ENCODE measurements around the gene KCNG2. TPM values are rescaled to one million over a fixed set of nuclear protein-coding genes. Genes with fewer than 3 reads are reported as not detected.

KCNG2 gene
- total and polyA plus RNA-seq, 2 of the 13 experiments (the other 11 are each of a cell fraction or from before 2014, with no cell fraction given) = not detected

DNA sequence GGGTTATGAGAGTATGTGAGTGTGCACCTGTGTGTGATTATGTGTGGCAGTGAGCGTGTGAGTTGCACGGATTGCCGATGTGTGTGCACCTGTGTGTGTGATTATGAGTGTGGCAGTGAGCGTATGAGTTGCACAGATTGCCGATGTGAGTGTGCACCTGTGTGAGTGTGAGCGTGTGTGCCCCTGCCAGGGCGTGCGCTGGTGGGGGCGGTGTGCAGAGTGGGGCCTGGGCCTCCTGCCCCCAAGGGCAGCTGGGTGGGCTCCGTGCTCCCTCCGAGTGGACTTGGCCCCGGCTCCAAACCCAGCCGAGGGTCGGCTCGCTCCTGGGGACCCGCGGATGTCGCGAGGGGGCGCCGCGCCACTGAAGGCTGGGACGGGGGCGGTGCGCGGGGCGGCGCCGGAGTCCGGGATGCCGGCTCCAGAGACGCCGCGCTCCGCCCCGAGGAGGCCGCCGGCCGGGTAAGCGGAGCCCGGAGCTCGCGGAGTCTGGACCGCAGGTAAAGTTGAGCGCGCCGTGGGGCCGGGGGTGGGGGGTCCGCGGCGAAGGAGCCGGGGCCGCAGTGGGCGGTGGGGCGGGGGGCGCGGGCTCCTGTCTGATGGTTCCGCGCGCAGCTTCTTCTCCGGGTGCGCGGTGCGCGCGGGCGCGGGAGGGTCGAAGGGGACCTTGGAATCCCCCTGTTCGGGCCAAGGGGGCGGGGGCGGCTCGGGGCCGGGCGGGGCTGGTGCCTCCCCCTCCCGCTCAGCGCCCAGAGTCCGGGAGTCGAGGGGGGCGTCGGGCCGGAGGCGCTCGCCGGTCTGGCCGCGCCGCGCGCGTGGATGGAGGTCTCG lies at the start of gene KCNG2 (continued):
- TF ChIP-seq, protein P1, sequence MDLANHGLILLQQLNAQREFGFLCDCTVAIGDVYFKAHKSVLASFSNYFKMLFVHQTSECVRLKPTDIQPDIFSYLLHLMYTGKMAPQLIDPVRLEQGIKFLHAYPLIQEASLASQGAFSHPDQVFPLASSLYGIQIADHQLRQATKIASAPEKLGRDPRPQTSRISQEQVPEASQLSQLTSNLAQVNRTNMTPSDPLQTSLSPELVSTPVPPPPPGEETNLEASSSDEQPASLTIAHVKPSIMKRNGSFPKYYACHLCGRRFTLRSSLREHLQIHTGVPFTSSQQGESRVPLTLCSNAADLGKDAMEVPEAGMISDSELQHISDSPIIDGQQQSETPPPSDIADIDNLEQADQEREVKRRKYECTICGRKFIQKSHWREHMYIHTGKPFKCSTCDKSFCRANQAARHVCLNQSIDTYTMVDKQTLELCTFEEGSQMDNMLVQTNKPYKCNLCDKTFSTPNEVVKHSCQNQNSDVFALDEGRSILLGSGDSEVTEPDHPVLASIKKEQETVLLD (CRISPR knock-in tag; IDR thresholded peaks at IDR 0.05; ENCODE audit: low read depth) = no peak
- TF ChIP-seq, protein P2, sequence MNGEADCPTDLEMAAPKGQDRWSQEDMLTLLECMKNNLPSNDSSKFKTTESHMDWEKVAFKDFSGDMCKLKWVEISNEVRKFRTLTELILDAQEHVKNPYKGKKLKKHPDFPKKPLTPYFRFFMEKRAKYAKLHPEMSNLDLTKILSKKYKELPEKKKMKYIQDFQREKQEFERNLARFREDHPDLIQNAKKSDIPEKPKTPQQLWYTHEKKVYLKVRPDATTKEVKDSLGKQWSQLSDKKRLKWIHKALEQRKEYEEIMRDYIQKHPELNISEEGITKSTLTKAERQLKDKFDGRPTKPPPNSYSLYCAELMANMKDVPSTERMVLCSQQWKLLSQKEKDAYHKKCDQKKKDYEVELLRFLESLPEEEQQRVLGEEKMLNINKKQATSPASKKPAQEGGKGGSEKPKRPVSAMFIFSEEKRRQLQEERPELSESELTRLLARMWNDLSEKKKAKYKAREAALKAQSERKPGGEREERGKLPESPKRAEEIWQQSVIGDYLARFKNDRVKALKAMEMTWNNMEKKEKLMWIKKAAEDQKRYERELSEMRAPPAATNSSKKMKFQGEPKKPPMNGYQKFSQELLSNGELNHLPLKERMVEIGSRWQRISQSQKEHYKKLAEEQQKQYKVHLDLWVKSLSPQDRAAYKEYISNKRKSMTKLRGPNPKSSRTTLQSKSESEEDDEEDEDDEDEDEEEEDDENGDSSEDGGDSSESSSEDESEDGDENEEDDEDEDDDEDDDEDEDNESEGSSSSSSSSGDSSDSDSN (CRISPR knock-in tag; IDR thresholded peaks at IDR 0.05) = 0 out of 2 replicates have a peak, but pooled peaks have one; percentile 35
- TF ChIP-seq ZNF781 (CRISPR knock-in tag; IDR thresholded peaks at IDR 0.05; ENCODE audit: borderline replicate concordance, not compliant biosample characterization) (no peak), ZNF766 (CRISPR knock-in tag; IDR thresholded peaks at IDR 0.05; ENCODE audit: borderline replicate concordance) (no peak), ZNF501 (CRISPR knock-in tag; IDR thresholded peaks at IDR 0.05) (no peak), RFXAP (CRISPR knock-in tag; IDR thresholded peaks at IDR 0.05; ENCODE audit: borderline replicate concordance) (no peak), ATF7 (IDR thresholded peaks at IDR 0.05) (no peak), ATF7 (CRISPR knock-in tag; IDR thresholded peaks at IDR 0.05) (no peak), ZNF850 (CRISPR knock-in tag; conservative IDR thresholded peaks at IDR 0.05) (no peak), PAWR (CRISPR knock-in tag; IDR thresholded peaks at IDR 0.05; ENCODE audit: borderline replicate concordance) (no peak), ZNF839 (CRISPR knock-in tag; IDR thresholded peaks at IDR 0.05; ENCODE audit: borderline replicate concordance) (no peak), ZNF138 (CRISPR knock-in tag; IDR thresholded peaks at IDR 0.05; ENCODE audit: low read depth) (no peak)
- TF ChIP-seq, protein P3, sequence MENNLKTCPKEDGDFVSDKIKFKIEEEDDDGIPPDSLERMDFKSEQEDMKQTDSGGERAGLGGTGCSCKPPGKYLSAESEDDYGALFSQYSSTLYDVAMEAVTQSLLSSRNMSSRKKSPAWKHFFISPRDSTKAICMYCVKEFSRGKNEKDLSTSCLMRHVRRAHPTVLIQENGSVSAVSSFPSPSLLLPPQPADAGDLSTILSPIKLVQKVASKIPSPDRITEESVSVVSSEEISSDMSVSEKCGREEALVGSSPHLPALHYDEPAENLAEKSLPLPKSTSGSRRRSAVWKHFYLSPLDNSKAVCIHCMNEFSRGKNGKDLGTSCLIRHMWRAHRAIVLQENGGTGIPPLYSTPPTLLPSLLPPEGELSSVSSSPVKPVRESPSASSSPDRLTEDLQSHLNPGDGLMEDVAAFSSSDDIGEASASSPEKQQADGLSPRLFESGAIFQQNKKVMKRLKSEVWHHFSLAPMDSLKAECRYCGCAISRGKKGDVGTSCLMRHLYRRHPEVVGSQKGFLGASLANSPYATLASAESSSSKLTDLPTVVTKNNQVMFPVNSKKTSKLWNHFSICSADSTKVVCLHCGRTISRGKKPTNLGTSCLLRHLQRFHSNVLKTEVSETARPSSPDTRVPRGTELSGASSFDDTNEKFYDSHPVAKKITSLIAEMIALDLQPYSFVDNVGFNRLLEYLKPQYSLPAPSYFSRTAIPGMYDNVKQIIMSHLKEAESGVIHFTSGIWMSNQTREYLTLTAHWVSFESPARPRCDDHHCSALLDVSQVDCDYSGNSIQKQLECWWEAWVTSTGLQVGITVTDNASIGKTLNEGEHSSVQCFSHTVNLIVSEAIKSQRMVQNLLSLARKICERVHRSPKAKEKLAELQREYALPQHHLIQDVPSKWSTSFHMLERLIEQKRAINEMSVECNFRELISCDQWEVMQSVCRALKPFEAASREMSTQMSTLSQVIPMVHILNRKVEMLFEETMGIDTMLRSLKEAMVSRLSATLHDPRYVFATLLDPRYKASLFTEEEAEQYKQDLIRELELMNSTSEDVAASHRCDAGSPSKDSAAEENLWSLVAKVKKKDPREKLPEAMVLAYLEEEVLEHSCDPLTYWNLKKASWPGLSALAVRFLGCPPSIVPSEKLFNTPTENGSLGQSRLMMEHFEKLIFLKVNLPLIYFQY (CRISPR knock-in tag; IDR thresholded peaks at IDR 0.05; ENCODE audit: borderline replicate concordance) = no peak
- TF ChIP-seq, protein P4, sequence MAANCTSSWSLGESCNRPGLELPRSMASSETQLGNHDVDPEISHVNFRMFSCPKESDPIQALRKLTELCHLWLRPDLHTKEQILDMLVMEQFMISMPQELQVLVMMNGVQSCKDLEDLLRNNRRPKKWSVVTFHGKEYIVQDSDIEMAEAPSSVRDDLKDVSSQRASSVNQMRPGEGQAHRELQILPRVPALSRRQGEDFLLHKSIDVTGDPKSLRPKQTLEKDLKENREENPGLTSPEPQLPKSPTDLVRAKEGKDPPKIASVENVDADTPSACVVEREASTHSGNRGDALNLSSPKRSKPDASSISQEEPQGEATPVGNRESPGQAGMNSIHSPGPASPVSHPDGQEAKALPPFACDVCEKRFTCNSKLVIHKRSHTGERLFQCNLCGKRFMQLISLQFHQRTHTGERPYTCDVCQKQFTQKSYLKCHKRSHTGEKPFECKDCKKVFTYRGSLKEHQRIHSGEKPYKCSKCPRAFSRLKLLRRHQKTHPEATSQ (CRISPR knock-in tag; IDR thresholded peaks at IDR 0.05; ENCODE audit: borderline replicate concordance) = no peak

All from HepG2 (cell line).